Glutamatergic neuron (in vitro differentiated cells): ENCODE measurements around the gene CATSPERE. TPM values are rescaled to one million over a fixed set of nuclear protein-coding genes. Genes with fewer than 3 reads are reported as not detected.
"Not testable (repeated sequence)": the region's sequence is repeated elsewhere in the genome, so short reads cannot be mapped to it uniquely, and the experiment has no call there.

Experiments used
- DNase-seq: peaks from one replicate; pipeline ENCODE4 v3.0.0; 2022
- H3K27ac Mint-ChIP-seq: one replicate; pipeline ENCODE4 v1.8.0; 2020; ENCODE audit warnings: mild to moderate bottlenecking, mixed read lengths, inconsistent platforms; ENCODE audit not compliant: unreplicated experiment
- H3K27me3 Mint-ChIP-seq: one replicate; pipeline ENCODE4 v1.8.0; 2020; ENCODE audit warnings: mild to moderate bottlenecking, moderate library complexity, mixed read lengths, inconsistent platforms; ENCODE audit not compliant: unreplicated experiment
- H3K36me3 Mint-ChIP-seq: one replicate; pipeline ENCODE4 v1.8.0; 2020; ENCODE audit warnings: mild to moderate bottlenecking, mixed read lengths, inconsistent platforms; ENCODE audit not compliant: unreplicated experiment
- H3K4me1 Mint-ChIP-seq: one replicate; pipeline ENCODE4 v1.8.0; 2020; ENCODE audit warnings: mild to moderate bottlenecking, low read depth, mixed read lengths, inconsistent platforms; ENCODE audit not compliant: unreplicated experiment
- H3K4me3 Mint-ChIP-seq: one replicate; pipeline ENCODE4 v1.8.0; 2020; ENCODE audit warnings: mild to moderate bottlenecking, mixed read lengths, inconsistent platforms; ENCODE audit not compliant: unreplicated experiment
- H3K9me3 Mint-ChIP-seq: one replicate; pipeline ENCODE4 v1.8.0; 2020; ENCODE audit warnings: mild to moderate bottlenecking, moderate library complexity, mixed read lengths, inconsistent platforms; ENCODE audit not compliant: unreplicated experiment
- CTCF ChIP-seq: fragments of 200-600 bp; sonication (generic); IDR thresholded peaks from one replicate; pipeline ENCODE4 v1.5.0; 2021; ENCODE audit not compliant: partially characterized antibody, unreplicated experiment
- total RNA-seq: library from RNA; stranded (reverse); fragmentation: NEBNext Ultra II Directional; extraction: Animal tissue kit (Norgen Biotek cat#: 25700); gene quantifications from one replicate; pipeline ENCODE4 v1.2.1, GENCODE V29; 2021; ENCODE audit not compliant: unreplicated experiment

Gene CATSPERE
- total RNA-seq, 1 donor from 2014 or later: 0.59 TPM

GRCh38 chr1:244573768-244574167 is 112.7 kb downstream of the CATSPERE start:
- no peak overlapping the region for H3K4me3 Mint-ChIP-seq
- H3K36me3 Mint-ChIP-seq: peaks cover 20% of the 10 kb centered on the region
- TF ChIP-seq CTCF: no peak
- no peak for DNase-seq
- H3K9me3 Mint-ChIP-seq: peaks cover 11% of the 10 kb centered on the region
- H3K27ac Mint-ChIP-seq: no peak overlapping the region
- no peaks in the 10 kb centered on the region for H3K4me1 Mint-ChIP-seq
- peaks cover 3% of the 10 kb centered on the region for H3K27me3 Mint-ChIP-seq

DNA sequence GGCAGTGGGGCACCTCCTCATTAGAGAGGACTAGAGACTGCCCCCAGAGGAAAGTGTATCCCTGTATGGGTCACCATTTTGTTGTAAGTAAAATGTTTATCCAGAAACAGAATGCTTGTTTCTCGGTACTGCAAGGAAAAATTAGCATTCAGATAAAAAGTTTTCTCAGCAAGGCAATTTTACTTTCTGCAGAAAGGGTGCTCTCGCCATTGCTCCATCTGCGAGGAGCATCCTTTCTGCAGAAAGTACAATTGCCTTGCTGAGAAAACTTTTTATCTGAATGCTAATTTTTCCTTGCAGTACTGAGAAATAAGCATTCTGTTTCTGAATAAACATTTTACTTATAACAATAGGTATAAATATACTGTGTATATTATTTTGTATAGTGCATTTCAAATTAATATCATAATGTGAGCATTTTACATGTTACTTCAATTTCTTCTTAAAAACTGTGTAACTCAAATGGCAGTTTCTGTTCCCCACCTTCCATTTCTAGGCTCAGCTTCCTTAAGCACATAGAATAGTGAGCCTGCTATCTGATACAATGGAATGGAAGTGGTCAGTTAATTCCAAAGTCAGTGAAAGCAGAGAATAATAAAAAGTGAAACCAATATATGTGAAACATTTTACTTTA is 115.3 kb downstream of the CATSPERE start:
- Mint-ChIP-seq H3K4me1 (no peaks in the 10 kb centered on the region), H3K36me3 (peaks cover 18% of the 10 kb centered on the region), H3K27me3 (peaks cover 2% of the 10 kb centered on the region), H3K27ac (no peak overlapping the region), H3K4me3 (no peak overlapping the region), H3K9me3 (peaks cover 9% of the 10 kb centered on the region)
- TF ChIP-seq CTCF: no peak
- no peak for DNase-seq

DNA sequence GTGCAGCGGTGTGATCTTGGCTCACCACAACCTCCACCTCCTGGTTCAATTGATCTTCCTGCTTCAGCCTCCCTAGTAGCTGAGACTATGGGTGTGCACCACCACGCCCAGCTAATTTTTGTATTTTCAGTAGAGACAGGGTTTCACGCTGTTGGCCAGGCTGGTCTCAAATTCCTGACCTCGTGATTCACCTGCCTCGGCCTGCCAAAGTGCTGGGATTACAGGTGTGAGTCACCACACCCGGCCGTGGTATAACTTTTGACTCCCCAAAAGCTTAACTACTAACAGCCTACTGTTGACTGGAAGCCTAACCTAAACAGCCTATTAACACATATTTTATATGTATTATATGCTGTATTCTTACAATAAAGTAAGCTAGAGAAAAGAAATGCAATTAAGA is 117.1 kb downstream of the CATSPERE start:
- not testable (repeated sequence) for H3K9me3 Mint-ChIP-seq, H3K4me3 Mint-ChIP-seq, DNase-seq, H3K27ac Mint-ChIP-seq, H3K4me1 Mint-ChIP-seq, H3K27me3 Mint-ChIP-seq
- peaks cover 15% of the 10 kb centered on the region for H3K36me3 Mint-ChIP-seq

DNA sequence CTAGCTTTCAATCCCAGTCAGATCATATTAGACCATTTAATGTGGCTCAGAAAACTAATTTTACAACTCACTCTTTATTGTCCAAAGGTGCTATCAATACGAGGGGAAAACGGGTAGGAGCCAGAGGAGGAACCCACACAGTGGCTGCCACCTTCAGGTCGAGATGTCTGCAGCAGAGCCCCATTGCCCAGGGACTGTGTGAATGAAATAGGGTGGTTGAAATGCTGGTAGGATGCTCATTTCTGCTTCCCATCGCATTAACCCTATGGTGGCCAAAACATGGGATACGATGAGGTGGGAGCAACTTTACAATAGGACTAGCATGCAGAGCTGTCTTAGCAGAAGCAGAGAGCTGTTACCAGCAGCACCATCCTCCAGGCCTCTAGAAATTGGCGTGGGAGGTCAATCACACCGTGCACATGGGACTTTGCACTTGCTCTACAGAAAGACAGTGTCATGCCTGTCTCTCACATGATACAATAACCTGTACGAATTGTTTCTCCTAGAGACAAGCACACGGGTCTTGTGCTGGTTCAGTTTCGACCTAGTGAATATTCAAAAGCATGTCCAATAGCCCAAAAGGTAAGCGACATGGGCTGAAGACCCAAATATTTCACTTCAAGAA is 122.4 kb downstream of the CATSPERE start:
- DNase-seq: no peak
- H3K36me3 Mint-ChIP-seq: peaks cover 3% of the 10 kb centered on the region
- no peaks in the 10 kb centered on the region for H3K4me1 Mint-ChIP-seq
- H3K27me3 Mint-ChIP-seq: no peaks in the 10 kb centered on the region
- TF ChIP-seq CTCF: no peak
- no peaks in the 10 kb centered on the region for H3K9me3 Mint-ChIP-seq
- no peak overlapping the region for H3K27ac Mint-ChIP-seq
- no peak overlapping the region for H3K4me3 Mint-ChIP-seq

DNA sequence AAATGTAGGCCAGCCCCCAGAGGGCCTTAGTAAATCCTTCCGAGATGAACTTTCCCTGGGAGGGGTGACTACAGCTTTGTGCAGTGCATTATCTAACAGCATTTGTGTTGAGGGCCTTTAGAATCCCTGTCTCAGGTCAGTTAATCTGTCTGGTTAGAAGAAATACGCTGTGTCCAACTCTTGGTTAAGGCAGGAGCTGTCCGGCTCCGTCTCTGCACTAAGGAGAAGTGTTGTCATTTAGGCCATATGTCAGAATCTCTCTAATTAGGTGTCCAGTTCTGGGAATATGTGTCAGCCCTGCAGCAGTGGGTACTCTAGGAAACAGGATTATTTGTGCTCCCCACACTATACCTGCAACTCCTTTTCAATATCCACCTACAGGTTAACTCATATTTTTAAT is 124.8 kb downstream of the CATSPERE start:
- Mint-ChIP-seq H3K9me3 (no peaks in the 10 kb centered on the region), H3K27me3 (no peaks in the 10 kb centered on the region), H3K36me3 (no peaks in the 10 kb centered on the region), H3K4me3 (no peak overlapping the region), H3K4me1 (no peaks in the 10 kb centered on the region), H3K27ac (no peak overlapping the region)
- no peak for DNase-seq
- no peak for TF ChIP-seq CTCF
